IPS-15b (cell line): ENCODE results near the gene NEFH.

Experiments
- H3K27me3 ChIP-seq: one replicate; pipeline ENCODE4 v1.6.1; 2013; ENCODE audit warnings: low read length; ENCODE audit not compliant: control insufficient read depth, insufficient read depth
- H3K36me3 ChIP-seq: one replicate; pipeline ENCODE4 v1.6.1; 2013; ENCODE audit warnings: low read length; ENCODE audit not compliant: control insufficient read depth, insufficient read depth
- H3K4me1 ChIP-seq: one replicate; pipeline ENCODE4 v1.6.1; 2013; ENCODE audit warnings: mild to moderate bottlenecking, low read length; ENCODE audit not compliant: control insufficient read depth, insufficient read depth
- H3K4me3 ChIP-seq: one replicate; pipeline ENCODE4 v1.5.1; 2013; ENCODE audit warnings: low read depth, low read length
- H3K9ac ChIP-seq: one replicate; pipeline ENCODE4 v1.6.1; 2013; ENCODE audit warnings: low read depth, mild to moderate bottlenecking, low read length
- H3K9me3 ChIP-seq: one replicate; pipeline ENCODE4 v1.6.1; 2013; ENCODE audit warnings: mild to moderate bottlenecking, low read length; ENCODE audit not compliant: control insufficient read depth, insufficient read depth

Gene NEFH

GRCh38 chr22:29510542-29510941 is 30.5 kb downstream of the NEFH start:
- Histone ChIP-seq H3K36me3 (peaks cover 36% of the 10 kb centered on the region), H3K9me3 (no peaks in the 10 kb centered on the region), H3K9ac (no peak overlapping the region), H3K27me3 (no peaks in the 10 kb centered on the region), H3K4me3 (no peak overlapping the region), H3K4me1 (no peaks in the 10 kb centered on the region)

- Histone ChIP-seq H3K4me1 (no peaks in the 10 kb centered on the region), H3K36me3 (peaks cover 37% of the 10 kb centered on the region), H3K9ac (no peak overlapping the region), H3K9me3 (no peaks in the 10 kb centered on the region), H3K4me3 (no peak overlapping the region), H3K27me3 (no peaks in the 10 kb centered on the region)
Observed at GRCh38 chr22:29511126-29511862, 31.3 kb downstream of the NEFH start.

GRCh38 chr22:29512031-29512430 is 32.0 kb downstream of the NEFH start:
- H3K27me3 ChIP-seq: no peaks in the 10 kb centered on the region
- H3K9me3 ChIP-seq: no peaks in the 10 kb centered on the region
- H3K4me1 ChIP-seq: no peaks in the 10 kb centered on the region
- H3K36me3 ChIP-seq: peaks cover 42% of the 10 kb centered on the region
- no peak overlapping the region for H3K4me3 ChIP-seq
- no peak overlapping the region for H3K9ac ChIP-seq

- no peaks in the 10 kb centered on the region for H3K27me3 ChIP-seq
- H3K9ac ChIP-seq: no peak overlapping the region
- H3K4me1 ChIP-seq: no peaks in the 10 kb centered on the region
- no peaks in the 10 kb centered on the region for H3K9me3 ChIP-seq
- peaks cover 44% of the 10 kb centered on the region for H3K36me3 ChIP-seq
- no peak overlapping the region for H3K4me3 ChIP-seq
Observed at GRCh38 chr22:29517215-29517908, 37.3 kb downstream of the NEFH start.

GRCh38 chr22:29518427-29518826 is 38.4 kb downstream of the NEFH start:
- Histone ChIP-seq H3K36me3 (peaks cover 44% of the 10 kb centered on the region), H3K9ac (no peak overlapping the region), H3K27me3 (no peaks in the 10 kb centered on the region), H3K4me3 (no peak overlapping the region), H3K4me1 (no peaks in the 10 kb centered on the region), H3K9me3 (no peaks in the 10 kb centered on the region)

GRCh38 chr22:29519996-29520395 is 40.0 kb downstream of the NEFH start:
- Histone ChIP-seq H3K27me3 (no peaks in the 10 kb centered on the region), H3K36me3 (peaks cover 44% of the 10 kb centered on the region), H3K9ac (no peak overlapping the region), H3K9me3 (no peaks in the 10 kb centered on the region), H3K4me1 (no peaks in the 10 kb centered on the region), H3K4me3 (no peak overlapping the region)

- Histone ChIP-seq H3K36me3 (peaks cover 49% of the 10 kb centered on the region), H3K4me3 (no peak overlapping the region), H3K9me3 (no peaks in the 10 kb centered on the region), H3K27me3 (no peaks in the 10 kb centered on the region), H3K4me1 (no peaks in the 10 kb centered on the region), H3K9ac (no peak overlapping the region)
Observed at GRCh38 chr22:29520851-29521250, 40.8 kb downstream of the NEFH start.

- H3K27me3 ChIP-seq: no peaks in the 10 kb centered on the region
- no peaks in the 10 kb centered on the region for H3K4me1 ChIP-seq
- H3K4me3 ChIP-seq: no peak overlapping the region
- no peak overlapping the region for H3K9ac ChIP-seq
- peaks cover 47% of the 10 kb centered on the region for H3K36me3 ChIP-seq
- no peaks in the 10 kb centered on the region for H3K9me3 ChIP-seq
Observed at GRCh38 chr22:29521526-29521925, 41.5 kb downstream of the NEFH start.

- Histone ChIP-seq H3K9me3 (no peaks in the 10 kb centered on the region), H3K4me1 (no peaks in the 10 kb centered on the region), H3K36me3 (peaks cover 41% of the 10 kb centered on the region), H3K4me3 (no peak overlapping the region), H3K9ac (no peak overlapping the region), H3K27me3 (no peaks in the 10 kb centered on the region)
Observed at GRCh38 chr22:29523761-29524160, 43.7 kb downstream of the NEFH start.

- Histone ChIP-seq H3K4me3 (no peak overlapping the region), H3K9me3 (no peaks in the 10 kb centered on the region), H3K27me3 (no peaks in the 10 kb centered on the region), H3K4me1 (no peaks in the 10 kb centered on the region), H3K36me3 (peaks cover 39% of the 10 kb centered on the region), H3K9ac (no peak overlapping the region)
Observed at GRCh38 chr22:29524442-29525191, 44.6 kb downstream of the NEFH start.

- Histone ChIP-seq H3K27me3 (no peaks in the 10 kb centered on the region), H3K9ac (no peak overlapping the region), H3K36me3 (peaks cover 32% of the 10 kb centered on the region)
Observed at GRCh38 chr22:29528144-29528543, 48.1 kb downstream of the NEFH start.

More at GRCh38 chr22:29528144-29528543, 48.1 kb downstream of the NEFH start:
- H3K4me3 ChIP-seq: no peak overlapping the region
- H3K9me3 ChIP-seq: no peaks in the 10 kb centered on the region
- H3K4me1 ChIP-seq: no peaks in the 10 kb centered on the region
